ENCODE data around the gene CHPF.

DNA sequence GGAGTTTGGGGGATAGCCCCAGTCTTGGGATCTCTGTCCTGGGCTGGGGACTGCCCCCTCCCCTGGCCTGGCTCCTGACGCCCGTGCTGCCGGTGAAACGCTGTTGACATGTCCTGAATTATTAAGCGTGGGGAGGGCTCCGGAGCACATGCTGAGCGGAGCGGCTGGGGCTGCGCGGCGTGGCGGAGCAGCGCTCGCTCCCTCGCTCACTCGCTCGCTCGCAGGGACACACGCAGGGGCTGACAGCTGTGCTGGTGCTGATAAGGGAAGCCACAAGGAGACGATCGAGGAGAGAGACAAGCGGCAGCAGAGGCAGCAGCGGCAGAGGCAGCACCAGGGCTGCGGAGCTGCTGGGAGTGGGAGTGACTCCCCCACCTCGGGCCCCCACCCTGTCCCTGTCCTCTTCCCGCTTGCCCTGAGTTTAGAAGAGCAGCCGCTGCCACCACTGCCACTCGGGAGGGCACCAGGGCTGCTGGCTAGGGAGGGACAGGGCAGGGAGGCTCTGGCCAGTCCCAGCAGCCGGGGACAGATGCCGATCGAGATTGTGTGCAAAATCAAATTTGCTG, 29.3 kb downstream of the CHPF start, which contains the start of gene ASIC4:
- no peak for TF ChIP-seq EZH2 (IDR thresholded peaks at IDR 0.05; ENCODE audit: borderline replicate concordance, insufficient read depth, low read depth, low read length, poor library complexity, severe bottlenecking)
- TF ChIP-seq, protein P1, sequence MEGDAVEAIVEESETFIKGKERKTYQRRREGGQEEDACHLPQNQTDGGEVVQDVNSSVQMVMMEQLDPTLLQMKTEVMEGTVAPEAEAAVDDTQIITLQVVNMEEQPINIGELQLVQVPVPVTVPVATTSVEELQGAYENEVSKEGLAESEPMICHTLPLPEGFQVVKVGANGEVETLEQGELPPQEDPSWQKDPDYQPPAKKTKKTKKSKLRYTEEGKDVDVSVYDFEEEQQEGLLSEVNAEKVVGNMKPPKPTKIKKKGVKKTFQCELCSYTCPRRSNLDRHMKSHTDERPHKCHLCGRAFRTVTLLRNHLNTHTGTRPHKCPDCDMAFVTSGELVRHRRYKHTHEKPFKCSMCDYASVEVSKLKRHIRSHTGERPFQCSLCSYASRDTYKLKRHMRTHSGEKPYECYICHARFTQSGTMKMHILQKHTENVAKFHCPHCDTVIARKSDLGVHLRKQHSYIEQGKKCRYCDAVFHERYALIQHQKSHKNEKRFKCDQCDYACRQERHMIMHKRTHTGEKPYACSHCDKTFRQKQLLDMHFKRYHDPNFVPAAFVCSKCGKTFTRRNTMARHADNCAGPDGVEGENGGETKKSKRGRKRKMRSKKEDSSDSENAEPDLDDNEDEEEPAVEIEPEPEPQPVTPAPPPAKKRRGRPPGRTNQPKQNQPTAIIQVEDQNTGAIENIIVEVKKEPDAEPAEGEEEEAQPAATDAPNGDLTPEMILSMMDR (IDR thresholded peaks at IDR 0.05), result no peak

Data from B cell (primary cell).